Stimulated activated effector memory CD8-positive, alpha-beta T cell treated with anti-CD3 and anti-CD28 coated beads, Interleukin-12 subunit alpha, Interleukin-12 subunit beta, amount 100 ng/mL, for 72 hours (primary cell): ENCODE data around the gene KCNJ3.

Experiments used
- ATAC-seq: fragments of 150-1000 bp; cut with Tn5 transposase; 2 replicates; pipeline ENCODE4 v1.10.0; 2021
- DNase-seq, 2 donors: peaks; one replicate each; pipeline ENCODE4 v3.0.0; 2021 to 2022; ENCODE audit warnings: low spot score in 2 of 2
- H3K27ac Mint-ChIP-seq: one replicate; pipeline ENCODE4 v1.8.0; 2022; ENCODE audit warnings: mild to moderate bottlenecking, mixed read lengths
- H3K36me3 Mint-ChIP-seq: one replicate; pipeline ENCODE4 v1.8.0; 2022; ENCODE audit warnings: mild to moderate bottlenecking, mixed read lengths
- H3K4me1 Mint-ChIP-seq: one replicate; pipeline ENCODE4 v1.8.0; 2022; ENCODE audit warnings: mixed read lengths
- H3K4me3 Mint-ChIP-seq: one replicate; pipeline ENCODE4 v1.8.0; 2022; ENCODE audit warnings: mild to moderate bottlenecking, mixed read lengths
- H3K9me3 Mint-ChIP-seq: one replicate; pipeline ENCODE4 v1.8.0; 2022; ENCODE audit warnings: mixed read lengths

KCNJ3 gene

DNA sequence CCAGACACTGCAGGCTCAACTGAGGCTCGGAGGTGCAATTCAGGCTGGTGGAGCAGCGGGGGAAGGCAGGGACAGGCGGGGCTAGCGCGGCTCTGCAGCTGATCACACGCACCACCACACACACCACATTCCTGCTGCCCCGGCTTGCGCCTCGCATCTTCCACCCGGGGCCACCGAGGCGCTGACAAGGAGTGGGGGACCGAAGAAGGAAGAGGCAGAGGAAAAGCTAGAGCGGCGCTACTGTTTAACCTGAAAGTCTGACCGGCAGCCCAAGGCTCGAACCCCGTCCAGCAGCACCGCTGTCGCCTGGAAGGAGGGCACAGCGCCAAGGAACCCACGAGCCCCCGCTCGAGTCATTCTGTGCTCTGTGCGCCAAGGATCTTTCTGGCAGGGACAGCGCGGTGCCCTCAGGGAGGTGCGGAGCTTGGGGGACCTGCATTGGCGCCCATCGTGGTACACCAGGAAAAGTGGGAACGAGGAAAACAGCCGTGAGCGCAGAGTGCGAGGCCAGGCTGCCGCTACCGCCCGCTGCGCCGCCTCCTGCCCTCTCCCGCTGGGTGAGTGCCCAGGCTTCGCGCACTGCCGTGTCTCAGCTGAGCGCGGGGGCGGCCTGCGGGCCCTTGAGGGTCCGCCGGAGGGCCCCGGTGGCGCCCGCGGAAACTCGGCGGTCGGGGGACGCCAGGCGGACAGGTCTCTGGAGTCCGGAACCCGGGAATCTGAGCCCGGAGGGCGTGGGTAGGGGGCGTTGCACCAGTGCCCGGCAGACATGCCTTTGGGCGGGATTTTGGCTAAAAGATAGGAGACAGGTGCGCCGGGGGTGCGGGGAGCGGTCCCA lies 860 bp upstream of the KCNJ3 start:
- DNase-seq, result no peak
- Mint-ChIP-seq H3K27ac (no peak overlapping the region), H3K36me3 (no peaks in the 10 kb centered on the region), H3K4me3 (no peak overlapping the region), H3K4me1 (peaks cover 5% of the 10 kb centered on the region), H3K9me3 (peaks cover 12% of the 10 kb centered on the region)
- no peak for ATAC-seq

DNA sequence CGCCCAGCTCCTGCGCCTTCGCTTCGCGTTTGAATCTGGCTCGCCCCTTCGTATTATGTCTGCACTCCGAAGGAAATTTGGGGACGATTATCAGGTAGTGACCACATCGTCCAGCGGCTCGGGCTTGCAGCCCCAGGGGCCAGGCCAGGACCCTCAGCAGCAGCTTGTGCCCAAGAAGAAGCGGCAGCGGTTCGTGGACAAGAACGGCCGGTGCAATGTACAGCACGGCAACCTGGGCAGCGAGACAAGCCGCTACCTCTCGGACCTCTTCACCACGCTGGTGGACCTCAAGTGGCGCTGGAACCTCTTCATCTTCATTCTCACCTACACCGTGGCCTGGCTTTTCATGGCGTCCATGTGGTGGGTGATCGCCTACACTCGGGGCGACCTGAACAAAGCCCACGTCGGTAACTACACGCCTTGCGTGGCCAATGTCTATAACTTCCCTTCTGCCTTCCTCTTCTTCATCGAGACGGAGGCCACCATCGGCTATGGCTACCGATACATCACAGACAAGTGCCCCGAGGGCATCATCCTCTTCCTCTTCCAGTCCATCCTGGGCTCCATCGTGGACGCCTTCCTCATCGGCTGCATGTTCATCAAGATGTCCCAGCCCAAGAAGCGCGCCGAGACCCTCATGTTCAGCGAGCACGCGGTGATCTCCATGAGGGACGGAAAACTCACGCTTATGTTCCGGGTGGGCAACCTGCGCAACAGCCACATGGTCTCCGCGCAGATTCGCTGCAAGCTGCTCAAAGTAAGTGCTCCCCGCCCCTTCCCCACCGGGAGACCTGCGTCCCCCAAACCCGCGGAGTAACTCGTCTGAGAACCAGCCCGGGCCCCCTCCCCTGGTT lies 453 bp downstream of the KCNJ3 start:
- Mint-ChIP-seq H3K27ac (no peak overlapping the region), H3K36me3 (no peaks in the 10 kb centered on the region), H3K4me3 (no peak overlapping the region), H3K4me1 (peaks cover 5% of the 10 kb centered on the region), H3K9me3 (peaks cover 14% of the 10 kb centered on the region)
- no peak for DNase-seq
- peak; percentile 19 for ATAC-seq

DNA sequence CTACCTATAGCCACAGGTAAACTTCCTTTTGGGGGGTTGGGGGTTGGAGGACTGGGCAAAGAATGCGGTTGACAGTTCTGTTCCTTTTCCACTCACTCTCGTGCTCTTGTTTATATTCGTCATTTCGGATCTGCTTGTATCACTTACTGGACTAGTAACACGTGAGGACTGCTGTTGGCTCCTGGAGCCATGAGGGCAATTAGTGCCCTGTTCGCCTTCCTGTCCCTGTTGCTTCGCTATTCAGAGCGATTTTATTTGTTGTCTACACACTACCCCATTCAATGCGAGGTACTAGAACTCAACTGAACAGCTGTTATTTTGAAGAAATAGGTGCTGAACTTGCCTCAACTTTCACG lies 1.1 kb downstream of the KCNJ3 start:
- Mint-ChIP-seq H3K9me3 (peaks cover 14% of the 10 kb centered on the region), H3K4me1 (peaks cover 5% of the 10 kb centered on the region), H3K36me3 (no peaks in the 10 kb centered on the region), H3K27ac (no peak overlapping the region), H3K4me3 (no peak overlapping the region)
- DNase-seq, result no peak
- ATAC-seq, result no peak

DNA sequence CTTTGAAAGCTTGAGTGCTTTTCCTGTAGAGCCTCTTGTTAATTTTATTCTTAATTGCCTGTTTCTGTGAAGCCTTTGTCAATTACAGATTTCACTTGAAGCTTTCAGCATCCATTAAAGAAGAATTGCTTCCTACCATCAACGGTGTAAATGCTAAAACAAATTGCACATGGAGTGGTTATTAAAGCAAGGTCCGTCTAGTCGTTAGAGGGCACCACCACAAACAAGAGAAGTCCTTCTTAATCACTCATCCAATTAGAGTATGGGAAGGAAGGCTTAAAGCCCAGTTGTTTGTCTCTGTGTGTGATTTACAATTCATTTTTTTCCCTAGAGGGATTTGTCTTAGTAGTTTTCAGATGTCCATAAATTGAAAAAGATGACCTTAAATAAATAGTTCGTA lies 1.6 kb downstream of the KCNJ3 start:
- Mint-ChIP-seq H3K4me1 (peaks cover 5% of the 10 kb centered on the region), H3K4me3 (no peak overlapping the region), H3K27ac (no peak overlapping the region), H3K36me3 (no peaks in the 10 kb centered on the region), H3K9me3 (peaks cover 14% of the 10 kb centered on the region)
- ATAC-seq, result no peak
- no peak for DNase-seq

DNA sequence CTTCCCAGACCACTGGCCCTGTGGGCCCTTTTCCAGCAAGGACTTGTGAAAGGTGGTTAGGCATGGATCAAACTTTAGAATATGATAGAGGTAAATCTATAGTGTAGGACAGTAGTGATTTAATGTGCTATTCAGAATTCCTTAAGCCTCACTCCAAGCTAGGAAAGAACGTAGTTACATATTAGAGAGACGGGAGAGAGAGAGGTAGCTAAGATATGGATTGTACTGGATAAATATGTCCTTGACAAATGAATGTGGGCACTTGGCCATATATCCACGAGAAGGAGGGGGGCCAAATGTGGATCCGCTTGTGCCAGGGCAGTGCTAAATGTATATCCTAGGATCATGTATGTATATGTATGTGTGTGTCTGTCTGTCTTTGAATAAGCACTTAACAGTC lies 6.5 kb downstream of the KCNJ3 start:
- DNase-seq (no peak), ATAC-seq (no peak)
- H3K9me3 Mint-ChIP-seq, result peaks cover 3% of the 10 kb centered on the region
- H3K4me1 Mint-ChIP-seq, result no peaks in the 10 kb centered on the region
- no peaks in the 10 kb centered on the region for H3K36me3 Mint-ChIP-seq
- no peak overlapping the region for H3K27ac Mint-ChIP-seq
- no peak overlapping the region for H3K4me3 Mint-ChIP-seq

DNA sequence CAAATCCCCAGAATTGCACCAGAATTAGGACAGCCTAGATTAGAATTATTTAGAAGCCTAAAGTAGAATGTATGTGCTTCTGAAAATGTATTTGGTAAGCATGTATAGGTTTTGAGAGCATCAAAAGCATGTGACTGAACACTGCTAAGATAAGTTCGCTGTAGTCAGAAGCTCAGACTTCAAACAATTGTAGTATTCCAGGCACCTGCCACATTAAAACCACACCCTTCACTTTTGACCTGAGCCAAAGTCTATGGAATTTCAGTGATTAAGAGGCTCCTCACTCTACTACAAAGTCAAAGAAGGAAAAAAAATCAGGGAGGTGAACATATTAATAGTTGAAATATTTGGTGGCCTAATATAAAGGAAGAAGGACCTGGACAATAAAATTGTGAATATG lies 8.2 kb downstream of the KCNJ3 start:
- ATAC-seq (no peak), DNase-seq (no peak)
- no peaks in the 10 kb centered on the region for H3K36me3 Mint-ChIP-seq
- no peak overlapping the region for H3K4me3 Mint-ChIP-seq
- H3K27ac Mint-ChIP-seq, result no peak overlapping the region
- no peaks in the 10 kb centered on the region for H3K4me1 Mint-ChIP-seq
- peaks cover 3% of the 10 kb centered on the region for H3K9me3 Mint-ChIP-seq

DNA sequence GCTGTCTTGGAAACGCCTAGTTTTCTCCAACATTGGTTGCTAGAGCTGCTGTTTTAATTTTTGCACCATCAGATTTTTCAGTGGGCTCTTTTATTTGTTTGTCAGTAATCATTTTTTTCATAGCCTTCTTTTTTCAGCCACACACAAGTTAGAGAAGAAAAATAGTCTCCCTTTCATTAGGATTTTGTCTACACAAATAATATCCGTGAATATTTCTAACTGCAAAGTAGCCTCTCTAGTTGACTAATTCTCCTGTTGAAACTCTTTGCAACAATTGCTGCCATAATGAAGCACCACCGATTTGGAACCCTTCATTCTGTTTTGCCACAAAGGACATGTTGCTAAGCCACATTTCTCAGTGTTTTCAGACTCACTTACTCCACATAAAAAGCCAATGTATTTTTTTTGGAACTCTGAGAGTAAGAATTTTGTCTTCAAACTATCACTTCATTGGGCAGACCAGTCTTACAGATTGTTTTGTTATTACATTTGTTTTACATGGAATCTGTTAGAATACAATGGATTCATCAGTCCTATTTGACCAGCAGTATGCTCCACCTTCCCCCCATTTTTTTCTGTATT lies 9.6 kb downstream of the KCNJ3 start:
- Mint-ChIP-seq H3K27ac (no peak overlapping the region), H3K4me3 (no peak overlapping the region), H3K36me3 (no peaks in the 10 kb centered on the region), H3K9me3 (peaks cover 6% of the 10 kb centered on the region), H3K4me1 (no peaks in the 10 kb centered on the region)
- ATAC-seq (no peak), DNase-seq (no peak)

DNA sequence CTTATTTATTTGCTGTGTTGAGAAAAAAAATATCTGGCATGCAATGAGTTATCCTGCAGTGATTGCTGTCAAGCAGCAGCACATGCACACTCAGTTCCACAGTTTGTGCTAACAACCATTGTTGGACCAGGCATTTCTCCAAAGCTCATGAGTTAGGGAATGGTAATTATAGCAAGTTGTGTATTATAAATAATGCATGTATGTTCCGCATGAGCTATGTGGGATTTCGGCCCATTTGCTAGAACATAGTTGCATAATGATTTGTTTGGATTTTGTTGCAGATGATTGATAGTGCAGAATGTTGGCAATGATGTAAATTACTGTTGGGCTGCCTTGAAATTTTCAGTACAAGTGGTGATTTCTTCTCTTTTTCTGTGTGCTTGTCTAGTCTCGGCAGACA lies 10.7 kb downstream of the KCNJ3 start:
- H3K4me1 Mint-ChIP-seq, result no peaks in the 10 kb centered on the region
- peaks cover 12% of the 10 kb centered on the region for H3K9me3 Mint-ChIP-seq
- DNase-seq, result no peak
- no peak overlapping the region for H3K4me3 Mint-ChIP-seq
- no peak overlapping the region for H3K27ac Mint-ChIP-seq
- no peaks in the 10 kb centered on the region for H3K36me3 Mint-ChIP-seq
- ATAC-seq, result no peak

DNA sequence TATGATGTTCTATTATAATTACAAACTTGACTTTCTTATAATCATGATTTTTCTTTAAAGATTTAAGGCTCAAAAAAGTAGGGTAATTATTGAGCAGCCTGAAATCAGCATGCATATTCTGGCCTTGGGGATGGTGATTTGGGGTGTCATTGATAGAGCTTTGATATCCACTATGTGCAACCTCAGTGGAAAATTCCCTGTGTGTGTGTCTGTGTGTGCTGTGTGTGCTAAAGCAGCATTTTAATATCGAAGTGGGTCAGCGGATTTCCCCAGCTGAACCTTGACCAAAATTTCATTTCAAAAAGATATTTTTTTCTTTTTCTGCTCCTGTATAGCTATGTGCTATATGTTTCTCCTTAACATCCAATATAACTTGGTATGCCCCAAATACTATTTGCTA lies 11.6 kb downstream of the KCNJ3 start:
- Mint-ChIP-seq H3K4me1 (no peaks in the 10 kb centered on the region), H3K9me3 (peaks cover 13% of the 10 kb centered on the region), H3K36me3 (no peaks in the 10 kb centered on the region), H3K4me3 (no peak overlapping the region), H3K27ac (no peak overlapping the region)
- ATAC-seq (no peak), DNase-seq (no peak)

DNA sequence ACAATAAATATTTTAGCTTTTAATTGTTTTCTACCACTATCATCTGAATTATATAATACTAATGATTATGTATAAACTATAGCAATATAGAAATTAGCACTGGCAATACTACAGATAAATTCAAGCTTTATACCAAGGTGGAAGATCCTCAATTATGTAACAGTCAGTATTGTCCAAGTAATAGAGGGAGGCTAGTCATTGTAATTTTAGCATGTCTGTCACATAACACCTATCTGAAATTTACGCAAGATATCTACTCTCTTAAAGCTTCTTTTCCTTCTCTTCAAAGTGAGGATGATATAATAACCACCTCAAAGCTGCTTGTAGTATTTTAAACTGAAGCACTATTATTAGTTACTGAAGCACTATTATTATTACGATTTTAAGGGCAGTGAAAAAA lies 12.2 kb downstream of the KCNJ3 start:
- no peak for DNase-seq
- Mint-ChIP-seq H3K36me3 (no peaks in the 10 kb centered on the region), H3K9me3 (peaks cover 13% of the 10 kb centered on the region), H3K4me1 (no peaks in the 10 kb centered on the region), H3K27ac (no peak overlapping the region), H3K4me3 (no peak overlapping the region)
- ATAC-seq, result no peak

DNA sequence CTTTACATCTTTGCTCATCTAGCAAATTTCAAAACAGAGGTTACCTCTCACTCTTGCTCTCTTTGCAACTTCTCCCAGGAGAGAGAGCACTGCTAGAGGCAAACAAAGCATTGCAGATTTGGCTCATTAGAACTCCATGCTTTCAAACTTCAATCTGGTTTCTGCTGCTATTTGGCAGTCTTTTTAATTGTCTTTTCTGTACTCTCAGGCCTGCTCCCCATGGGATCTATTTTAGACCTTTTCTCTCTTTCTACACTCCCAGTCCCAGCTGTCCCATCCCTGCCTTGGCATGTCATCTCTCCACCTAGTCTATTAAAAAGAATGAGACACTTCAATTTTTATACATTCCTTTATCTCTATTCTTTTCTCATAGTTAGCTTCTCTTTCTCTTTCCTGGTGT lies 15.2 kb downstream of the KCNJ3 start:
- no peak for DNase-seq

DNA sequence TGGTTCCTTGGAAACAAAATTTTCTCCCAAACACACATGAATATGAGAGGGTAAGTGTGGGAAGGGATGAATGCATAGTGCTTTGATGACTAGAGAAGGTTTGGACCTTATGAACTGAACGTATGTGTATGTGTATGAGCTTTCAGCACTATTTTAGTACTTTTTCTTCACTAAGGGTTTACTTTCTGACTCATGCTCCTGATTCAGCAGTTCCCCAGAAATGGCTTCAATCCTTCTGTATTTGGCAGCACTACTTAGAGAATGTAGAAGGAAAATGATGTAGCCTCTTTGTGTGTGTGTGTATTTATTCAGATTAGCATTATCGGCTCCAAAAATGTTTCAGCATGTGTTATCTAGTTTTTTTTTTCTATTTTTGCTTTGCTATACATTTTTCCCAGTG lies 22.2 kb downstream of the KCNJ3 start:
- Mint-ChIP-seq H3K4me1 (no peaks in the 10 kb centered on the region), H3K4me3 (no peak overlapping the region), H3K36me3 (no peaks in the 10 kb centered on the region), H3K27ac (no peak overlapping the region), H3K9me3 (peaks cover 13% of the 10 kb centered on the region)
- ATAC-seq (no peak), DNase-seq (no peak)

More for the DNA sequence above, 15.2 kb downstream of the KCNJ3 start:
- Mint-ChIP-seq H3K9me3 (peaks cover 16% of the 10 kb centered on the region), H3K27ac (no peak overlapping the region), H3K4me1 (no peaks in the 10 kb centered on the region), H3K36me3 (no peaks in the 10 kb centered on the region), H3K4me3 (no peak overlapping the region)
- no peak for ATAC-seq

DNA sequence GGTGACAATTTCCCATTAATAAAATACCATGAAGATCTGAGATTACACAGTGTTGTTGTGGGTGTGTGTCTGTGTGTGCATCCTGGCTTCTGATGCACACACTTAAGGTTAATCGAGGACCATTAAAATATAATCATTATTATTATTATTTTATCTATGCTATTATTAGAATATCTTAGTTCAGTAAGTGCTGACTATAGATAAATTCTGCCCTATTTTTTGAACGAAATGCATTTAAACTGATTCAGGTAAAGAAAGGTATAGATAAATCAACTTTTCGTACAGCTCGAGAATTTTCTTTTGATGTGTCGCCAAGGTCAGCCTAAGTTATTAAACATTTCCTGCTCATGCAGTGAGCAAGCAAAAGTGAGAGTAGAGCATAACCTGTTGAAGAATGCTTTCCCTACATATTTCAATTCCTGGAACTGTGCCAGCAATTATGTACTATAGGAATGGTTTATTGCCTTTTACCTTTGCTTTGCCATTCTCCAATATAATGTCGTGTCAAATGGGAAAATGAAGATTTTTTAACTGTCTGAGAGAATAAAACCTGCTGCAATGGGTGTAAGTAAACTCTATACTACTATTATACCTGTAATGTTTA lies 25.8 kb downstream of the KCNJ3 start:
- Mint-ChIP-seq H3K9me3 (peaks cover 14% of the 10 kb centered on the region), H3K4me3 (no peak overlapping the region), H3K4me1 (no peaks in the 10 kb centered on the region), H3K36me3 (no peaks in the 10 kb centered on the region), H3K27ac (no peak overlapping the region)
- no peak for DNase-seq
- ATAC-seq, result no peak

DNA sequence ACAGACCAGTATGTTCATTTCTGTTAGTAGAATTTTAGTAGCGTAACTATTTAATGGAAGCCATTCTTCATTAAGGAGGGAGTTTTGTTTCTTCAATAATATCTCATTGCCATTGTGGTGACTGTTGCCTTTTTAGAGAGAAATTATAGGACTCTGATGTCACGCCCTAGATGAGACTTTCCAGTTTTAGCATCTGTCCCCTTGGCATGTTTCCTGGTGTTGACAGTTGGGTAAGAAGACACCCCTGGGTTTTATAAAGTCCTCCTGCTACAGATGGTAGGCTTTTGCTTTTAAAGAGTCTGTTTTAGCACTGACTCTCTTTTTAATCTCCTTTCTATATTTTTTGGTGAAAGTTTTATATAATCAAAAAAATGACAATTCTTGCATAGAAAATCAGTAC lies 41.9 kb downstream of the KCNJ3 start:
- Mint-ChIP-seq H3K4me3 (no peak overlapping the region), H3K9me3 (peaks cover 24% of the 10 kb centered on the region), H3K27ac (no peak overlapping the region), H3K36me3 (no peaks in the 10 kb centered on the region), H3K4me1 (no peaks in the 10 kb centered on the region)
- no peak for ATAC-seq
- no peak for DNase-seq

DNA sequence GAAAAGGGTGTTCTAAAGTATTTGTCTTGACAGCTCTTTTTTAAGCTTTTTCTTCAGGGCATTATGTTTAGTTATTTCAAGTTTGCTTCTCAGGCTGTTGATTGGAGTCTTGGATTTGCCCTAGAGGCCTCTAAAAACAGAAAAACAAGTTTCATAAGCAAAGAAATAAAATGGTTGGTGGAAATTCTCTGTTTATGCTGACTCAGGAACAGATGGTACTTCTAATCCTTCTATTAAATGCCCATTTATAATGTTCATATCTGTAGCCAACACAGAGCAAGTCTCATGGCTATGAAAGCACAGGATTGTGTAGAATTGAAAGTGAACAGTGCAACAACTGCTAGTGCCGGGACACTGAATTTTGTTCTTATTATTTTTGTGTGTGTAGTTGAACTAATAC lies 60.4 kb downstream of the KCNJ3 start:
- ATAC-seq, result no peak
- no peak overlapping the region for H3K27ac Mint-ChIP-seq

More for the DNA sequence above, 60.4 kb downstream of the KCNJ3 start:
- Mint-ChIP-seq H3K4me3 (no peak overlapping the region), H3K36me3 (no peaks in the 10 kb centered on the region), H3K4me1 (no peaks in the 10 kb centered on the region), H3K9me3 (peaks cover 7% of the 10 kb centered on the region)
- no peak for DNase-seq
